Measurements from ENCODE around the gene WDFY3. TPM values are rescaled to one million over a fixed set of nuclear protein-coding genes. Genes with fewer than 3 reads are reported as not detected.
A peak's percentile ranks its signal among the peaks of the same experiment; 100 is the strongest.

The WDFY3 gene
- total RNA-seq, 1 donor from 2014 or later = 196 TPM

GRCh38 chr4:84796394-84796793, 170.1 kb downstream of the WDFY3 start:
- DNase-seq (ENCODE audit: low read depth) = peak; percentile 36

DNA sequence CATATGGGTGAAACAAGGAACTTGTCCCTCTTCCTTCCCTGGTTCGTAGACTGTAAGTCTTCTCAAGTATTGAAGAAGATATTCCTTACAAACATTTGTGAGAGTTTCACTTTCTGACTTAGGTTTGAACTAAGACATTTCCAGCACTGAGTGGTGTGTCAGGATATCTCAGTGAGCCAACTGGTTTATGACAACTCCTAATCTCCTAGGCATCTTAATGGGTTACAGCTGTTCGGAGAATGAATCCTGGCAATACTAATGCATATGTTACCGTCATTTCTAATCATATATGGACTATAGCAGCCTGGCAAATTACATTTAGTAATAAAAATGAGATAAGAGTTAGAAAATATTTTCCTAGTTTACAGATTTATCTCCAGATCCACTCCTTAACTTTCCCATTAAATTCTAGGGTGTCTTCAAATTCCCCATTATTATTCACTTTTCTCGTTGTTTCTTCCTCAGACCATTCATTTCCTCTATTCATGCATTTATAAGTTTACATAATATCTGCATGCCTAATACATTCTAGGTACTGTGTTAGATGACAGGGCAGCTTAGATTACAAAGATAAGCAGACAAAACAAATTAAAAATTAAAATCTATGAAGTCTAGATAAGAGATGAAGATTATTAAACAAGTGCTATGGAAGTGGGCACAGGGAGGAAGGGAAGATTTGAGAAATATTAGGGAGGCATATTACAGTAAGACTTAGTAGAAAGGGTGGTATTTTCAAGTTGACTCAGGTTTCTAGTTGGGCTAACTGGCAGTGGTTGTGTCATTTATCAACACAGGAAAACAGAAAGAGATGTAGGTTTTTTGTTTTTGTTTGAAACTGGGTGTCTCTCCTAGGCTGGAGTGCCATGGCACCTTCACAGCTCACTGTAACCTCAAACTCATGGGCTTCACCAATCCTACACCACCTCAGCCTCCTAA, 173.9 kb downstream of the WDFY3 start:
- no peak for DNase-seq (ENCODE audit: low read depth)

DNA sequence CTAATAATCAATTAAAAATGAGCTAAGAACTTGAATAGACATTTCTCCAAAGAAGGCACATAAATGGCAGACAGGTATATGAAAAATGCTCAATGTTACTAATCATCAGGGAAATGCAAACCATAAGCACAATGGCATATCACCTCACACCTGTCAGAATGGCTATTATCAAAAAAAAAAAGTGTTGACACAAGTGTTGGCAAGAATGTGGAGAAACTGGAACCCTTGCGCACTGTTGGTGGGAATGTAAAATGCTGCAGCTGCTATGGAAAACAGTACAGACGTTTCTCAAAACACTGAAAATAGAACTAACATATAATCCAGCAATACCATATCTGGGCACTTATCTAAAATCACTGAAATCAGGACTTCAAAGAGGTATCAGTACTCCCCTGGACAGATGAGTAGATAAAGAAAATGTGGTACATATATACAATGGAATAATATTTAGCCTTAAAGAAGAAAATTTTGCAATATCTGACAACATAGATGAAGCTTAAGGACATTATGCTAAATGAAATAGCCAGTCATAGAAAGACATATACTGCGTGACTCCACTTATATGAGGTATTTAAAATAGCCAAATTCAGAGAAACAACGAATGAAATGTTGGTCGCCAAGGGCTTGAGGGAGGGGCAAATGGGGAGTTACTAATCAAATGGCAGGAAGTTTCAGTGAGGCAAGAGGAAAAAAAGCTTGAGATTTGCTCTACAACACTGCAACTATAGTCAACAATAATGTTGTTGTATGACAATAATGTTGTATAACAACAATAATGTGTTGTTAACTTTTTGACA, 175.5 kb downstream of the WDFY3 start:
- DNase-seq (ENCODE audit: low read depth) = no peak

GRCh38 chr4:84786478-84786877, 180.0 kb downstream of the WDFY3 start:
- DNase-seq (ENCODE audit: low read depth) = no peak

- DNase-seq (ENCODE audit: low read depth) = no peak
These were observed 184.0 kb downstream of the WDFY3 start for GRCh38 chr4:84782517-84782916.

DNA sequence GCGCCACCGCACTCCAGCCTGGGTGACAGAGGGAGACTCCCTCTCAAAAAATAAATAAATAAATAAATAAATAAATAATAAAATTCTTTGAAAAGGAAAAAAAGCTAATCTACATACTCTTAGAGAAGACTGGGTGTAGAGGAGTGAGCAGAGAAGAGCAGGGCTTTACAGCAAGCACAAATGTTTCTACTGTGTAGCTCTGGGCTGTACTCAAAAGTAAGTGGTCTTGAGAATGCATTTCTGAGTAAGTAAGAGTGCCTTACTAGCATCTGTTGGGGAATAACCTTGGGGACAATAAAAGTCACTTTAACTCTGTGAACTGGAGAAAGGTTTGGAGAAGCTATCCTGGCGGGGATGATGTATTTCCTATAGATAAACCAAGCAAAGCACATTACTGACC, 185.8 kb downstream of the WDFY3 start:
- DNase-seq (ENCODE audit: low read depth) = no peak

GRCh38 chr4:84778041-84778440, 188.4 kb downstream of the WDFY3 start:
- DNase-seq (ENCODE audit: low read depth) = no peak

DNA sequence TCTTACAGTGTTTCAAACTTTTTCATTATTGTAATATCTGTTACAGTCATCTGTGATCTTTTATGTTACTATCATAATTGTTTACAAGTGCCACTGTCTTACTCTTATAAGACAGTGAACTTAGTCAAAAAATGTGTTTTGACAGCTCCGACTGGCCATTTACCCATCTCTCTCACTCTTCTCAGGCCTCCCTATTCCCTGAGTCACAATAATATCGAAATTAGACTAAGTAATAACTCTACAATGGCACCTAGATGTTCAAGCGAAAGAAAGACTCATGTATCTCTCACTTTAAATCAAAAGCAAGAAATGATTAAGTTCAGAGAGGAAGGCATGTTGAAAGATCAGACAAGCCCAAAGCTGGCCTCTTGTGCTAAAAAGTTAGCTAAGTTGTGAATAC, 199.3 kb downstream of the WDFY3 start:
- DNase-seq (ENCODE audit: low read depth) = no peak

DNA sequence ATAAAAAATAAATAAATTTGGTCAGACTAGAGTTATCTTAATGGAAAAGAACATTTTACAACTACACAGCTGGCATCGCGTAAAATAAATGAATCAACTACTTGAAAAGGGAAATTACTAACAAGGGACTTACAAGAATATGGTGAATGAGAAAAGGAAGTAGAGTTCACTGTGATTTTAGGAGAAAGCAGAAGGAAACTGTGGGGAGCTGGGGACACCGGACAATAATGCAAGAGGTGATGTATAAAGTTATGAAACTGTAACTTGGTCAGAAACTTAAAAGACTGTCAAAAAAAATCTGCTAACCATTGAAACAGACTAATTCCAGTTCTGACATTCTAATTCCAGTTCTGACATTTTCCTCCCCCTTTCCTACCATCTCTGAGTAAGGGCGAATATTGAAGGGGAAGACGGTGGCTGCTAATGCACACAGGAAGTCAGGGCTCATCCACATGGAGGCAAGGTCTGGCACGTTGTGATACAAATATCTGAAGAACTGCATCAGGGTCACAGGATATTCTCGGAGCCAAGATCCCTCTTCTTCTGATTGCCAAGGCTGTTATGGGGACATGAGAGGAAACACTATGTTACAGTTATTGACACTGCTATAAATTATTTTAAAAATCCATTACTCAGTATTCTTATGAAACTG, 213.0 kb downstream of the WDFY3 start:
- no peak for DNase-seq (ENCODE audit: low read depth)

GRCh38 chr4:84751707-84752106, 214.8 kb downstream of the WDFY3 start:
- DNase-seq (ENCODE audit: low read depth) = no peak

GRCh38 chr4:84750960-84751283, 215.6 kb downstream of the WDFY3 start:
- DNase-seq (ENCODE audit: low read depth) = no peak

DNA sequence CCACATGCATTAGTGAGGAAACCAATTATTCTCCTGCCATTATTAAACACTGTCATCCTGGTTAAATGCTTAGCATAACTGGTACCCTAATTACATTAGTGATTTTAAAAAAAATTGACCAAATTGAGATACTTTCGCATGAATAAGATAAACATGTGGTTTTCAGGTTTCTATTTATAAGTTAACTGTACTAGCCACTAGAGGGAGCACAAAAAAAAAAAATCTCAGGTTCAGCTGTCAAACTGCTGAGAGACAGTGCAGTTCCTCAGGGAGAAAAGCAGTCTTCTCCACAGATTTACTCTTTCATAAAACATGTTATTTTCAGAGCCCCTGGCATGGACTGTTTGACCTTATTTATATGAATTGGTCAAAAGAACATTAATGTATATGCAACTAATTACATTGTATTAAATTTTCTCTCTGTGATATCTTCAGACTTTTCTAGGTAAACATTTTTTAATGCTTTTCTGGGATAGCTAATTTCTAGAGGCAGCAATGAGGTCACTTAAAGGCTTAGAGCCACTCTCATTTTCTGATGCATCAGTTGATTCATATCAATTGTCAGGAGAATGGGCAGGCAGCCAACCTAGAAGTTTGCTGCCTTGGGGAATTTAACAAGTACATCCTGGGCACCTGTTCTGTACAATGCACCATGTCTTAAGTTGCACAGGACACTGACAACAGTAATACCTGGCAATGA, 216.1 kb downstream of the WDFY3 start:
- peak; percentile 61 for DNase-seq (ENCODE audit: low read depth)

DNA sequence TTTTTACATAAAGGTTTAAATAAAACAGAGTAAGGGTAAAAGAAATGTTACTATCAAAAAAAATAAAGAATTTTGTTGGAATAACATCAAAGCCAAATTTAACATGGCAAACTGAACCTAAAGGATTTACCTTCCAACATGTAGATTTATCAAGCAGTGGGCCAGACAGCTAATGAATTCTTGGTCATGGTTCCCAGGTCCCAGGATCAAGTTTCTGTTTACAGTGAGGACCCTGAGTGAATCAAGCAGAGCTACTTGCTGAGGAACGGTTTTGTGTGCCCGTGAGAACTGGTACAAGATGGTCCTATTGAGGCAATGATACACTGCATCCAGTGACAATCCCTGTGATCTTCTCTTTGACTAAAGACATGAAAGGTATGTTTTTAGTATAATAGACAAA, 226.4 kb downstream of the WDFY3 start:
- DNase-seq (ENCODE audit: low read depth) = no peak

DNA sequence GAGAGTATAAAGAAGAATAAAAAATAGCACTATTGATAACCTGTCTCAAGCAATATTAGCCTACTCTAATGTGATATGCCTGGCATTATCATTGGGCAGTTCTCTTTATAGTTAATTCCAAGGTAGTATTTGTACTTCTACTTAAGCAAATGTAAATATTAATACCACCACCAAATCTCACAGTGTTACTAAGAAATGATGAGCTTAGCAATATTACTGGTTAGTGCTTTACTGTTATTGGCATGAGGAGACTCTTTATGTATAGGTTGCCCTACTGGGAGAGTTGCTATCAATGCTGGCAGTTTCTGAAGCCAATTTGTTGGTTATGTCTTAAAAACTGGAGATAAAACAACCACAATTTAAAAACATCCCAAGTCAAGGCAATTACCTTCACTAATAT, 227.9 kb downstream of the WDFY3 start:
- DNase-seq (ENCODE audit: low read depth) = no peak

GRCh38 chr4:84737656-84738055, 228.8 kb downstream of the WDFY3 start:
- DNase-seq (ENCODE audit: low read depth) = no peak

DNA sequence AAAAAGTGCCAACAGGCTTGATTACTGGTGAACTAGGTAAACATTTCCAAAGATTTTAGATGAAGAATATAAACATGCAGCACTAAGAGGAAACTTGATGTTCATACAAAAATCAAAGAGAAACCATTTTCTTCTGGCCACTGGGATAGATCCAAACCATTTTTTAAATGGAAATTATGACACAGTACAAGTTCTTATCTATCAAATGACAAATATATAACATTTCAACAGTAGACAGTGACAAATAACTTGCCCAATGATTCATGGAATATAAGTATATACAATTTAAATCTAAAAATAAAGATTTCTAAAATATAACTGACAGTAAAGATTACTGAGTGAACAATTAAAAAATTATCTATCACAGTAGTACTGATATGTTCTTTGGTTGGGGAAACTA, 232.5 kb downstream of the WDFY3 start:
- no peak for DNase-seq (ENCODE audit: low read depth)

GRCh38 chr4:84733343-84734033, 233.0 kb downstream of the WDFY3 start:
- DNase-seq (ENCODE audit: low read depth) = no peak

- no peak for DNase-seq (ENCODE audit: low read depth)
These were observed 236.1 kb downstream of the WDFY3 start for GRCh38 chr4:84730375-84730774.

- no peak for DNase-seq (ENCODE audit: low read depth)
These were observed 239.0 kb downstream of the WDFY3 start for GRCh38 chr4:84727491-84727890.

DNA sequence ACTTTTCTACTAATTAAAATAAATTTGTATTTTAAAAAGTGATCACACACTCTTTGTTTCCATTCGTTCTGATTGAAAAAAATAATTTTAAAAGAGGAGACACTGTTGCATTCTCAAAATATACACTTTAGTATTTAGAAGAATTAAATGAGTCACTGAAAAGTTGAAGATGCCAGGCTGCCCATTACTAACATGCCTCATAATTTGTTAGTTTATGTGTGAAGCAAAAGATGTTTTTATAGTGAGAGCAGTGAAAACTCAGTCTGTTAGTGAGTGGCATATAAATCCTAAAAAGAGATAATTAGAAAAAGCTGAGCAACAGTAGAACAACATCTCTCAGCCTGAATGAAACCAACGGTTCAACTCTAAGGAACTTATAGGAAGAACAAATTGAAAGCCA, 240.1 kb downstream of the WDFY3 start:
- DNase-seq (ENCODE audit: low read depth) = no peak

DNA sequence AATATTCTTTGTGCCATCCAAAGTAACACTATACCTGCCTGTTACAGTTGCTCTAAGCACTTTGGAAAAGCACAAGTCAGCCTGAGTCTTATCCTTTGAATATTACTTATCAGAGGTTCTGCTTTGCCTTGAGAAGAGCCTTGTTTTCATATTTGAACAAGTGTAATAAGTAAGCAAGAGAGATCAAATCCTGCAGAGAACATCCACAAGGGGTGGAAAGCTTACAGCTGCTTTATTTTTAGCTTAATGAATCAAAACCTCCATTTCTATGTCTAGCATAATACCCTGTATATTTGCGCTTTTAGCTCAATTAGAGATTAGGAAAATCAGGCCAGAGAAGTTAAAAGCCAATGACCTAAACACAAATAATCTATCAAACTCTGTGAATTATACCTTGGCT, 243.8 kb downstream of the WDFY3 start:
- no peak for DNase-seq (ENCODE audit: low read depth)

Data from renal cortical epithelial cell (primary cell).